Activated naive CD4-positive, alpha-beta T cell (primary cell): ENCODE data around the gene CAMK2N1.
"Not testable (repeated sequence)": the region's sequence is repeated elsewhere in the genome, so short reads cannot be mapped to it uniquely, and the experiment has no call there.

ENCODE experiments used
- DNase-seq, 4 experiments: peaks; one replicate each; lab custom pipeline; 2025; lab: John Stamatoyannopoulos, UW

CAMK2N1 gene

GRCh38 chr1:20496725-20497383 lies 10.8 kb upstream of the CAMK2N1 start:
- not testable (repeated sequence) for DNase-seq

GRCh38 chr1:20496241-20496661 lies 10.2 kb upstream of the CAMK2N1 start:
- no peak for DNase-seq

- no peak for DNase-seq
Observed at GRCh38 chr1:20495661-20496060, 9.7 kb upstream of the CAMK2N1 start.

- DNase-seq, result no peak
Observed at GRCh38 chr1:20494609-20495311, 8.8 kb upstream of the CAMK2N1 start.

- DNase-seq, result peak; percentile 60 to 84 (median 73)
Observed at GRCh38 chr1:20493839-20494608, 8.0 kb upstream of the CAMK2N1 start.

GRCh38 chr1:20493309-20493708 lies 7.3 kb upstream of the CAMK2N1 start:
- DNase-seq, result no peak

- no peak for DNase-seq
Observed at GRCh38 chr1:20492751-20493150, 6.7 kb upstream of the CAMK2N1 start.

GRCh38 chr1:20491866-20492265 lies 5.9 kb upstream of the CAMK2N1 start:
- no peak for DNase-seq

- no peak for DNase-seq
Observed at GRCh38 chr1:20491178-20491577, 5.2 kb upstream of the CAMK2N1 start.

- no peak for DNase-seq
Observed at GRCh38 chr1:20487236-20487590, 1.2 kb upstream of the CAMK2N1 start.

GRCh38 chr1:20486457-20487235 lies 636 bp upstream of the CAMK2N1 start:
- DNase-seq, result no peak

GRCh38 chr1:20484519-20485462 lies 1.2 kb downstream of the CAMK2N1 start:
- DNase-seq, result no peak

- no peak for DNase-seq
Observed at GRCh38 chr1:20483833-20484518, 2.0 kb downstream of the CAMK2N1 start.

GRCh38 chr1:20483098-20483832 lies 2.7 kb downstream of the CAMK2N1 start:
- DNase-seq, result no peak

- DNase-seq, result no peak
Observed at GRCh38 chr1:20481643-20482498, 4.1 kb downstream of the CAMK2N1 start.

GRCh38 chr1:20480951-20481617 lies 4.9 kb downstream of the CAMK2N1 start:
- DNase-seq, result no peak

GRCh38 chr1:20480243-20480944 lies 5.6 kb downstream of the CAMK2N1 start:
- no peak for DNase-seq

GRCh38 chr1:20479840-20480239 lies 6.2 kb downstream of the CAMK2N1 start:
- no peak for DNase-seq
